HG03039 (cell line): ENCODE results near the gene TRIML2.
"Not testable (repeated sequence)": the region's sequence is repeated elsewhere in the genome, so short reads cannot be mapped to it uniquely, and the experiment has no call there.

Experiments
- ATAC-seq: cut with Tn5 transposase; IDR thresholded peaks from one replicate; pipeline ENCODE4 v1.9.1; 2021; ENCODE audit warnings: mild to moderate bottlenecking, moderate library complexity; ENCODE audit not compliant: unreplicated experiment

TRIML2 gene

GRCh38 chr4:188107931-188108843 is 1.2 kb downstream of the TRIML2 start:
- ATAC-seq, result no peak

GRCh38 chr4:188106454-188106853 is 2.9 kb downstream of the TRIML2 start:
- ATAC-seq, result no peak

DNA sequence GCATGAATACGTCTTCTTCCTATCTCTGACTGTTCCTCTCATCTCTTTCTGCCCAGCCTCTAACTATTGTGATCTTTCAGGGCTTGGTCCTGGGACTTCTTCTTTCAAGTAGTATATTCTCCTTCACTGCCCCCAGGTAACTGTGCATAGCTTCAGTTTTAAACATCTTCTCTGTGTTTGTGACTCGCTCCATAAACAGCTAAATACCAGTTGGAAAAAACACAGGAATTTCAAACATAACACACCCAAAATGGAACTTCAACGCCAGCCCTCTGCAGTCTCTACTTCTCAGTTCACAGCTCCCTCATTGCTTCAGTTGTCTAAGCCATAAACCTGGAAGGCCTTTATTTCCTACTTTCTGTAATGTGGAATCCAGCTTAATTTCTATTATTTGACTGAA is 16.6 kb downstream of the TRIML2 start:
- no peak for ATAC-seq

DNA sequence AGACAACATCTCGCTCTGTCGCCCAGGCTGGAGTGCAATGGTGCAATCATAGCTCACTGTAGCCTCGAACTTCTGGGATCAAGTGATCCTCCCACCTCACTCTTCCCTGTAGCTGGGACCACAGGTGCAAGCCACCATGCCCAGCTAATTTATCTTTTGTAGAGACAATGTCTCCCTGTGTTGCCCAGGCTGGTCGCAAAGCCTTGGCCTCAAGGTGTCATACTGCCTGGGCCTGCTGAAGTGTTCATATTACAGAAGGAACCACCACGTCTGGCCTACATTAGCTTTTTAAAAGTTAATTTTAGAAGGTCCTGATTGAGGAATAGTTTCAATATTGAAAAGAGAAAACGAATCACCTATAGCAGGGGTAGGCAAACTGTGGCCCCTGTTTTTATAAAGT is 22.5 kb downstream of the TRIML2 start:
- ATAC-seq, result no peak

DNA sequence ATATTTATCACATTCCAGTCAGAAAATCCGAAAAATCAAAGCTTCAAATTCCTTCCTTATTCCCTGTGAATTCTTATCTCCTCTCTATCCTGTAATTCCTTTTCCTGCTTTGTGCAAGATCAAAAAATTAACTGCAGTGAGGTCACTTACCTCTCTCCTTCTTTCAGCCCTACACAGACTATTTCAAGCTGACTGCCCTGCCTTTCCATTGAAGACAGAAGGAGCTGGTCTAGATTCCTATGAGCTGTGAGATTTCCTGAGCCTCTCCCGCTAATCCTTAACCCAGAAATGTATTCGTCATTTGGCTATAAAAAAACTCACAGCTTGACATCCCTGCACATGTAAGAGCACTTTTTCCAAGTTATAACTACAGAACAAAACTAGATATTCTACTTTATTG is 26.6 kb downstream of the TRIML2 start:
- no peak for ATAC-seq

DNA sequence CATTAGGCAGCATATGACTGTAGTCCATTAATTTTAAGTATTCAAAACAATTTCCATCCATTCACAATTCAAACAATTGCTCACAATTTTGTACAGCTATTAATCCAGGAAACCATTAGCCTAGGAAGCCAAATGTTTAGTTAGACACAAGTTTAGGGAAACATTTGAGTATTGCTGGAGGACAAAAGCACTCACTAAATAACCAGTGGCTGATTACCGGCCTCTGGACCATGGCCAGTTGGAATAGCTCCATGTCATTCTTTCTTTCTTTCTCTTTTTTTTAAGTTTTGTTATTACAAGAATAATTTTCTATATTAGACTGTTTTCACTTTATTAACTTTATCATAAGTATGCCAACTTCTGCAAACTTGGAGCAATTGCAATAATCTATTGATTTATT is 31.3 kb downstream of the TRIML2 start:
- no peak for ATAC-seq

- no peak for ATAC-seq
Observed at GRCh38 chr4:188076169-188076568, 33.2 kb downstream of the TRIML2 start.

DNA sequence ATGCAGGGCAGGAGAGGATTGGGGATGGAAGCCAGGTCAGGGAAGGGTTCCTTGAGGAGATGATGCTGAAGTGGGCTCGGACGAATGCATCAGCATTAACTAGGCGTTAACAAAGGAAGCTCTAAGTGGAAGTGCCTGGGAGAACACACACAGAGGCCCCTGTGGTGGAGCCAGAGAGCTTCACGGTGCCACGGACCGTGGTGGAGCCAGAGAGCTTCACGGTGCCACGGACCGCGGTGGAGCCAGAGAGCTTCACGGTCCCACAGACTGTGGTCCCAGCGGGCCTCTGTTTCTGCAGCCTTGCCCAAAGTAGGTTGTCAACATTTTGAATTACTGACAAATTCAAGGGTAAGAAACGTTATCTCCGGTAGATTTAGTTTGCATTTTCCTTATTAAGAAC is 48.3 kb downstream of the TRIML2 start:
- ATAC-seq, result no peak

DNA sequence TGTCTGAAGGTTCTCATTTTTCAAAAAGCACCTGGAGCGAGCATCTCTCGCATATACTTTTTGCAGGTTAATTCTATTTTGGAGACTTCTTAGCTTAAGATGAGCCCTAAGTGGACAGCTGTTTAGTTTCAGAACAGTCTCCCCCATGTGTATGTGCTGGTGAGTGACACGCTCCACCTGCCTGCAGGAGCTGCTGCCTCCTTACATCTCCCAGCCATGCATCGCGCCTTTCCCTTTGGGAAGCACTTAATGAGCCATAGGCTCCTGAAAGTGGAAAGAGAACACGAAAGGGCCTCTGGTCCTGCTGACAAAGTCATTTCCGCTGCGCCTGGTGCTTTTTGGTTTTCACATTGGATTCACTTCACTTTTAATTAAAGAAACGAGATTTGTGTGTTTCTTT is 56.1 kb downstream of the TRIML2 start:
- ATAC-seq, result no peak

DNA sequence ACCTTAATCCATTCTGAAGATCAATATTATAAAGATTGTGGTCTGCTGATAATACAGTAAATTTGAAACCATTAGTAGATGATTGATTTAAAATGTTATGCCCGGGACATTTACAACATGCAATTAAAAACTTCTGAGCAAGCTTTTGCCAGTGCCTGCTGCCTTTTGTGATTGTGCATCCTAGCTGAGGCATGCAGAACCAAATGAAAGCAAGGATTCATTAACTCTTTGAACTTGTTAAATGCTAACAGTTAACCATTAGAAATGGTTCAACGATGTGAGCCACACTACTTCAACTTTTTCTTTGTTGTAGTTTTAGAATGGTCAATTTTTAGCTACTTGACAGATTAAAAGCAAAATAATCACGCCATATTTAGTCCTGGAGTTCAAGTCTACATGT is 62.7 kb downstream of the TRIML2 start:
- ATAC-seq, result no peak

DNA sequence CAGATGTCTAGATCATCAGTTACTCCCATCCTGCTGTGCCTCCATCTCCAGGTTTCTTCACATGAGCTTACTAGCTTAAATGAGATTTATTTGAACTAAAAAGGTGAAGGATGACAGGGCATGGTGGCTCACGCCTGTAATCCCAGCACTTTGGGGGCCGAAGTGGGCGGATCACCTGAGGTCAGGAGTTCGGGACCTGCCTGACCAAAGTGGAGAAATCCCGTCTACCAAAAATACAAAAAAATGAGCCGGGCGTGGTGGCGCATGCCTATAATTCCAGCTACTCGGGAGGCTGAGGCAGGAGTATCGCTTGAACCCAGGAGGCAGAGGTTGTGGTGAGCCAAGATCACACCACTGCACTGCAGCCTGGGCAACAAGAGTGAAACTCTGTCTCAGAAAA is 63.9 kb downstream of the TRIML2 start:
- ATAC-seq, result not testable (repeated sequence)

DNA sequence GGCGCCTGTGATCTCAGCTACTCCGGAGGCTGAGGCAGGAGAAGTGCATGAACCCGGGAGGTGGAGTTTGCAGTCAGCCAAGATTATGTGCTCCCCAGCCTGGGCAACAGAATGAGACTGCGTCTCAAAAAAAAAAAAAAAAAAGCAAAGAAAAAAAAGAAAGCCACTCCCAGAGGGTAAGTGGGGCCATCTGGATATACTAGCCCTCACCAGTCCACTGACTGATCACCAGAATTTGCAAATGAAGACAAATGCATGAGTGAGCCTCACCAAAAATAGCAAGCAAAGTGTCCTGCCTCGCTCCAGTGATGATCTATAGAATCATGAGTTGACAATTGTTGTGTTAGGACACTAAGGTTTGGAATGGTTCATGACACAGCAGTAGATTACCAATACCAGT is 66.2 kb downstream of the TRIML2 start:
- ATAC-seq, result no peak

DNA sequence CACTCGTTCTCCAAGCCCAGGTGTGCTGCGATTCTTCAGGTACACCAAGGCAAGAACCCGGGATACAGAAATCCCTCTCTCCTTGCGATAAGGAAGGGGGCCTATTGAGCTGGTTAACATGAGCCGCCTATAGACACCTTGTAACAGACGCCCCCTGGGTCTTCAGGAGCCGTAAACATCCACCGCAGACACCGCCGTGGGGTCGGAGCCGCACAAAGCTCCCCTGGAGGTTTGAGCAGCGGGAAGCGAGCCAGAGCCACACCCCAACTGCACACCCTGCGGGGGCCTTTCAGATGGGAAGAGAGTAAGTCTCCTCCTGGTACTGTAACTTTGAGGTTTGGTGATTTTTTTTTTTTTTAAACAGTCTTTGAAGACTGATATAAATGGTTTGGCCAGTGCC is 67.2 kb downstream of the TRIML2 start:
- ATAC-seq, result no peak

GRCh38 chr4:188041721-188042120 is 67.7 kb downstream of the TRIML2 start:
- no peak for ATAC-seq
